NCI-H2029 (cell line): ENCODE measurements around the gene MAML3.
"Not testable (repeated sequence)": the region's sequence is repeated elsewhere in the genome, so short reads cannot be mapped to it uniquely, and the experiment has no call there.

Experiments used
- DNase-seq: peaks from one replicate; lab custom pipeline; 2025; lab: John Stamatoyannopoulos, UW

Gene MAML3

GRCh38 chr4:139726615-139727014 is 427.4 kb downstream of the MAML3 start:
- no peak for DNase-seq

GRCh38 chr4:139725236-139725635 is 428.7 kb downstream of the MAML3 start:
- DNase-seq = no peak

GRCh38 chr4:139721789-139722188 is 432.2 kb downstream of the MAML3 start:
- DNase-seq = no peak

DNA sequence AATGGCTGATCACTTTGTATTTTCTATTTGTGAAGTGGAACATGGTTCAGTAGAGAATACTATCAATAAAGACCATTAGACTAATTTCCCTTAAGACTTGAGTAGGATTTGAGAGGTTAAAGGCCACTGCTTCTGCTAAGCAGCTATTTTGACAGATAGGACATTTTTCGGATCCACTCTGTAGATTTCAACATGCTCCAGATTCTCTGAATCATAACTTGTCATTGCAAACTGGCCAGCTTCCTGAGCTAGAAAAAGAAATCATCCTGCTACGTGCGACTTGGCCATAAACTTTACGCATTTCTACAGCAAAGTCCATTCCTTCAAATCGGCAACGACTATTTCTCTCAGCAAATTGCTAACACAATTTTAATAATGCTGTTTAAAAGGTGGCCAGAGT is 433.2 kb downstream of the MAML3 start:
- no peak for DNase-seq

DNA sequence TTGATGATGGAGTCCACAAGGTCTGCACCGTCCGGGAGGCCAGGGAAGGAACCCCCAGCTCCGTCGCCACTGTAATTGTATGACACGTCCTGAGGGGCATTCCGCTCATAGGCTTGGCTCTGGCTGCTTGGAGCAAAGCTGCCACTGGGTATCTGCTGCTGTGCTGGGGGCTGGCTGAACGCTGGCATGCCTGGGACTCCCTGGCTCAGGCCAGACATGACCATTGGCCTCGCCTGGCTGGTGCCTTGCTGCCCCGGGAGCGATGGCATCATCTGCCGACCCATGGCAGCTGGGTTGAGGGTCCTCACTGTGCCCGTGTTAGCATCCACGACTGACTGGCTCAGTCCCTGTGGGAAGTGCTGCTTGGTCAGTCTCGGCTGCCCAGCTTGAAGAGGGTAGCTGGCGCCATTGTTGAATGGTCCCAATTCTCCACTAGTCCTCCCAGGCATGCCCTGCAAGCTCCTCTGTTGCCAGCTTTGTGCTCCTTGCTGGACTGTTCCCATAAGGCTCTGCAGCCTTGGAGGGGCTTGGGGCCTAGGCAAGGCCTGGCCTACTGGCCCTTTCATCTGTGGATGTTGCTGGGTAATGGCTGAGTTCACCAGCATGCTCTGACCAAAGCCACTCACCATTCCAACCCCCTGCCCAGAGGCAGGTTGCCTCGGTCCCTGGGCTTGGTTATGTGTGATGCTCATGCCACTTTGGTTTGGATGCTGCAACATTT is 434.4 kb downstream of the MAML3 start:
- DNase-seq = no peak

DNA sequence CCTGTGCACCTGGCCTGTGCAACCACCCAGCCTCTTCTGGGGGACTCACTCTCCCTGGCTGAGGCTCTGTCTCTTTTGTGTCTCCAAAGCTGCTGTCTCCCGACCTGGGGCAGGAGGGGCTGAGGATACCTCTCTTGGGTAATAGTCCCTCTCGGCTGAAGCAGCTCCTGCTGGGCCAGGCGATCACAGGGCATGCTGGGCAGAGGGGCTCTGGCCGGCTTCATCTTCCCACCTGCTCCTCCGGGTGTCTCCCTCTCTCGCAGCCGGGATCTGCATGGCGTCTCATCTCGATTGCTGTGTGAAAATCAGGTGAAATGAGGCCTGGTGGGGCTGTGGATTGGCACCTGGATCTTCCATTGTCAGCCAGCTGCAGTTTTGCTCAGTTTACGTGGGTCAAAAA is 435.2 kb downstream of the MAML3 start:
- DNase-seq = no peak

- DNase-seq = no peak
Measured at GRCh38 chr4:139718358-139718757, 435.6 kb downstream of the MAML3 start.

GRCh38 chr4:139715746-139716391 is 438.1 kb downstream of the MAML3 start:
- no peak for DNase-seq

GRCh38 chr4:139712882-139713281 is 441.1 kb downstream of the MAML3 start:
- DNase-seq = no peak

DNA sequence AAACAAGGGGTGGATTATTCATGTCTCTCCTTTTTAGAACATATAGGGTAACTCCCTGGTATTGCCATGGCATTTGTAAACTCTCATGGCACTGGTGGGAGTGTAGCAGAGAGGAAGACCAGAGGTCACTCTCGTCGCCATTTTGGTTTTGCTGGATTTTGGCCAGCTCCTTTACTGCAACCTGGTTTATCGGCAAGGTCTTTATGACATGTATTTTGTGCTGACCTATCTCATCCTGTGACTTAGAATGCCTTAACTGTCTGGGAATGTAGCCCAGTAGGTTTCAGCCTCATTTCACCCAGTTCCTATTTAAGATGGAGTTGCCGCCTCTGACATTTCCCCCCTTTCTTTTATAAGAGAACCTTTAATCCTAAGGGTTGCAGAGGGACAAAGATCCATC is 442.5 kb downstream of the MAML3 start:
- no peak for DNase-seq

DNA sequence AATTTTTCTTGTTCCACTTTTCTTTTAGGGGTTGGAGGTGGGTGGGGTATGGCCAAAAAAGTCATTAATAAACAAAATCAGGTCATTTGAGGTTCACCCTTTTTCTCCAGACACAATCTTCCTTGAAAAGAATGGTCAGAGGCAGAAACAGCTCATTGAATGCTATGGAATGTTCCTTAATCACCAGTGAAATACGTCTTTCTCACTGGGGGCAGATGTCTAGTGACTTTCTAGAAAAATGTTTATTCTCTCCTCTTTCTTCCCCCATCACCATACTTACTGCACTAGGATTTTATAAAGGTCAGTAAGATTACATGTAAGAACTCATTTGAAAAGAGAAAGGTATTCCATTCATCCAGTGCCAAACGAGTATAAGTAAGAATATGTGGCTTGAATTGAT is 443.9 kb downstream of the MAML3 start:
- DNase-seq = no peak

DNA sequence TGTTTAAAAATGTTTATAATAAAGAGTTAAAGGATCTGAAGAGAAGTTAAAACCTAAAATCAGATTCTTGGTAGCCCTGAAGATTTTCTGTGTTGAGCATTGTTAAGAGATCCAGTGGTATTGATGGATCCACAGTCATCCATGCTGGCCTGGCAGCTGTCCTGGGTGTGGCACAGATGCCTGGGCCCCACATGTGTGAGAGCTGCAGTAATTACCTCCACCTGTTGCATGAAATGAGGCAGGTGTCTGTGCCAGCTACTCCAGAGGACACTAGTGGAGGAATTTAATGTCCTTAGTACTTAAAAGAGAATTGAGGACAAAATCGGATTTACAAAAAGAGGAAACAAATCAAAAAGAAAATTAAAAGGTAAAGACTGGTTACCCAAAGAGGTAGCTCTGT is 444.3 kb downstream of the MAML3 start:
- DNase-seq = no peak

DNA sequence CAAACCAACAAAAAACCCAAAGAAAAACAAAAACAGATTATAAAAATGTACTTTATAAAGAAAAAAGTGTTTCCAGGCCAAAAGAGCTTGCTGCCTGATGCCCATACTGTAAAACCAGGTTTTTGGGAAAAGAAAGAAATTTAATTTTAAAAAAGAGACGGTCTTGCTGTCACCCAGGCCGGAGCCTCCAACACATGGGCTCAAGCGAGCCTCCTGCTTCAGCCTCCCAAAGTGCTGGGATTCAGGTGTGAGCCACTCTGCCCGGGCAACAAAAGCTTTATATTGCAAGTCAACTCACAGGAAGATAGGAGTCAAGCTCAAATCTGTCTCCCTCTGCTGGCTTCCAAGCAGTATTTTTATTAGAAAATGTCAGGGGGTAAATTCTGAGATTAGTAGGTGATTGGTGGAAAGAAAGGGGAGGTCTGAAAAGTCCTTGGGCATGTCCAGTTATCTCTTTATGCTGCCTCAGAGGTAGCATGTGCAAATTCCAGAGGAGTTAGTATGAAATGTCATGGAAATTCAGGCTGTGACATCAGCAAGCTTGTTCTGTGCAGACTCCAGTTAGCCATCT is 449.0 kb downstream of the MAML3 start:
- no peak for DNase-seq

DNA sequence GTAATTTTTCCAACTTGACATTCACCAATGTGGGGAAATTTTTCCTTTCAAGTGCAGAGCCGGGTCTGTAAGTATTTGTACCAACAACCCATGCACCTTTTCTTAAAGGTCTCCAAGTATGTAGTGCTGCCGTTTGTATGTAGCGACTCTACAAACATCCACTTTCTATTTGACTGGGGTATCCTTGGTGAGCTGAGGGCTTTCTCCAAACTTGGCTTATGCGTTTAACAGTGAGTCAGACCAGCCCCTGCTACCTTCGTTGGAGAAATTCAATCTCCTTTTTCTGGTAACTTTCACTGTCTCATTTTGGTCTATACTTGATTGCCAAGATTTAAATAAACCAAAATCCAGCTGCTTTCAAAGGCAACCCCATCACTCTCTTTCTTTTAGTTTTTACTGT is 453.4 kb downstream of the MAML3 start:
- DNase-seq = no peak

DNA sequence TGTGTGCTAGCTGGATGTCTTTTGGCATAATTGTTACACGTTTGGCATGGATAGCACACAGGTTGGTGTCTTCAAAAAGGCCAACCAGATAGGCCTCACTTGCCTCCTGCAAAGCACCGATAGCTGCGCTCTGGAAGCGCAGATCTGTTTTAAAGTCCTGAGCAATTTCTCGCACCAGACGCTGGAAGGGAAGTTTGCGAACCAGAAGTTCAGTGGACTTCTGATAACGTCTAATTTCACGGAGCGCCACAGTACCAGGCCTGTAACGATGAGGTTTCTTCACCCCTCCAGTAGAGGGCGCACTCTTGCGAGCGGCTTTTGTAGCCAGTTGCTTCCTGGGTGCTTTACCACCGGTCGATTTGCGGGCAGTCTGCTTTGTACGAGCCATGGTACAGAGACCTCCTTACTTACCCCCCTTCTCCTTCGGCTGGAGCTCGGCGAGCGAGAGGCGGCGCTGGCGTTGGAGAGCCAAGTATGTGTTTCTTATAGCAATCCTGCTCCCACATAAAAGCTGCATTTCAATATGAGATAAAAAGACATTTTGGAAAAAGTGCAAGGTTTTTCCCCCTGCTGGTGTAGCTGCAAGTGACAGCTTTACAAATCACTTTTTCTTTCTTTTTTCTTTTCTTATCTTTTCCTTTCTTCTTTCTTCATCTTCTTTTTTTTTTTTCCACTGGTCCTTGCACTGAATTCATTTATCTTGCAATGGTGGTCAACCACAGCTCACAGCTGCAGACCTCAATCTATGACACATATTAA is 455.6 kb downstream of the MAML3 start:
- not testable (repeated sequence) for DNase-seq

DNA sequence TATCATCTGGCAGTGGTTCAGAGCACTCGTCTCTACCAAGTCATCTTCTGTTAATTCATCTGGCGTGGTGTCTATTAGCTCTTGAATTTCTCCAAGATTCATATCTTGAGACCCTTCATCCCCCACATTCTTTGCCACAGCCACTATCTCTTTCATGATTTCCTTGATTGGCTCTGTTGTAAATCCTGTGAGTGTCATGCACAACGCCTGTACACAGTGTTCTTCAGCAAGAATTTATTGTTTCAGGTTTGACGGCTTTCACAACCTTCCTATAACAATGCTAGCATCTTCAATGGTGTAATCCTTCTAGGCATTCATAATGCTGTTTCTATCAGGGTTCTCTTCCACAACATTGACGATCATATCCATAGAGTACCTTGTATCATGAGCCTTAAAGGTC is 457.5 kb downstream of the MAML3 start:
- no peak for DNase-seq

DNA sequence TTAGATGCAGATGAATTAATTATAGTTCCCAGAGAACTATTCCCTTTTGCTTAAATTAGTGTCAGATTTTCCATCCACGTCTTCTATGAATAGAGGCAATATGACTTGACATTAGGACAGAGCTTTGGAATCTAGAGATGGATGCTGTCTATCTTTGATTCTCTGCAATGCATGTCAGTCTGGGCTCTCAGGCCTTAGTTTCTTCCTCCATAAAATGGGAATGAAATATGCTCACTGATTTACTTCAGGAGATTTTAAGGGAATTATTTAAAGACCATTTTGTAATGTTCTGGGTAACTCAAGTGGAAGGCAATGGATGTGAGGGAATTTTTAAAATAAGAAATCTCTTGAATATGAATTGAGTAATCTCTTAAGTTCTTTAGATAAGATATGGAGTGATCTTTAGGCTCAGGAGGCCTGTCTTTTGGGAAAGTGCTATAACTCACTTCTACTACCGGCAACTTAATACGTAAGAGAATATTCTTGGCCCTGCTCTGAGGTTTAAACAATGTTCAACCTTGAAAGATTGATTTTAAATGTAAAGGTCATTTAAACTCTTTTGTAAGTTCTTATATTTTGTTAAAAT is 459.4 kb downstream of the MAML3 start:
- no peak for DNase-seq

GRCh38 chr4:139692309-139693012 is 461.5 kb downstream of the MAML3 start:
- DNase-seq = no peak

DNA sequence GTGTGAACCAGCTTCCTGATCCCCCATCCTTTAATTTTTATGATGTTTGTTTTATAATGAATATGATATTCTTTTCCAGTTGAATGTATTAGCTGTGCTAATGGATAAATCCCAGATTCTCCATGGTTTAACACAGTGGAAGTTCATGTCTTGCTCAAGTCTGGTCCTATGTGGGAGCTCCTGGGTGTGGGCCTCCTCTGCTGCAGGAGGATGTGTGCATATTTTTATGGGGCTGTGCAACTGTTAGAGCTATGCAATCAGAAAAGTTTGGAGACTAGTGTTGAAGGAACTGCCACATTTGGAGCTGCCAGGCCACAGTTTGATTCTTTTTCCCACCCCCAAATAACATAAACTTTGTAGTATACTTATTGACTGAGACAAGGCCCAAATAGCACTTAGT is 463.6 kb downstream of the MAML3 start:
- DNase-seq = no peak

- DNase-seq = no peak
Measured at GRCh38 chr4:139689093-139689722, 464.8 kb downstream of the MAML3 start.

DNA sequence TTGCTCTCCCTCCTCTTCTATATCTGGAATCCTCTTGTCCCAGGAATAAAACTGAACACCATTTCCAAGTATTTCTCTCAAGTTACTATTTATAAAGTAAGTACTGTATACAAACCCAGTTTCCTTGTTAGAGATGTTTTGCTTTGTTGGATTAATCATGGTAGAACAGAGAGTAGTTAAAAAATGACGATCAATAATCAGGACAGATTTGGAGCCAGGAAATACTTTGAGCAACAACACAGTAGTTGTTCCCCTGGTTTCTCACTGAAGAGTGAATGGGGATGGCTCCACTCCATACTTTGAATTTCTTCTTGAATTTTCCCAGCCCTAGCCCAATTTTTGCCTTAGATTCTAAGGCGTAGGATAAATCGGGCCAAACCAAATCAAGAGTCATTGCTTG is 467.0 kb downstream of the MAML3 start:
- DNase-seq = no peak
